HepG2 (cell line): ENCODE data around the gene CXXC5. TPM values are rescaled to one million over a fixed set of nuclear protein-coding genes. Genes with fewer than 3 reads are reported as not detected.

Experiments used
- CTCF ChIP-seq: sonication (generic); formaldehyde crosslinking; IDR thresholded peaks from 2 replicates; pipeline ENCODE4 v1.5.0; 2020; ENCODE audit warnings: mild to moderate bottlenecking, missing genetic modification reagents, moderate library complexity
- HNF1A ChIP-seq, 2 experiments: sonication (generic) in 1 of 2; formaldehyde crosslinking in 1 of 2; IDR thresholded peaks; 2 replicates each; pipeline versions ENCODE4 v1.4.0 to v1.6.1; 2016 to 2020; ENCODE audit warnings: borderline replicate concordance in 1 of 2, low read depth in 1 of 2, mild to moderate bottlenecking in 1 of 2, missing genetic modification reagents in 1 of 2
- MYC ChIP-seq: sonication (generic); formaldehyde crosslinking; IDR thresholded peaks from 2 replicates; pipeline ENCODE4 v1.9.0; 2021; ENCODE audit warnings: missing genetic modification reagents, borderline replicate concordance
- NR2F6 ChIP-seq, 2 experiments: IDR thresholded peaks; 2 replicates each; pipeline ENCODE4 v1.6.1; 2016; ENCODE audit warnings: antibody characterized with exemption in 1 of 2, mild to moderate bottlenecking in 1 of 2
- PHF21A ChIP-seq: sonication (generic); formaldehyde crosslinking; IDR thresholded peaks from 2 replicates; pipeline ENCODE4 v1.5.0; 2020; ENCODE audit warnings: mild to moderate bottlenecking, missing genetic modification reagents
- RBM39 ChIP-seq: fragments of 200-400 bp; formaldehyde crosslinking; IDR thresholded peaks from one replicate; pipeline ENCODE4 v1.6.1; 2018; ENCODE audit warnings: antibody characterized with exemption, mild to moderate bottlenecking, low read depth, low read length; ENCODE audit not compliant: poor library complexity, severe bottlenecking
- SAP130 ChIP-seq: IDR thresholded peaks from 2 replicates; pipeline ENCODE4 v1.6.1; 2016; ENCODE audit warnings: low read depth
- SCMH1 ChIP-seq: sonication (generic); formaldehyde crosslinking; IDR thresholded peaks from 2 replicates; pipeline ENCODE4 v1.9.0; 2021; ENCODE audit warnings: missing genetic modification reagents, mild to moderate bottlenecking, borderline replicate concordance
- TFAP4 ChIP-seq: sonication (generic); IDR thresholded peaks from 2 replicates; pipeline ENCODE4 v1.6.1; 2016; ENCODE audit warnings: low read depth, borderline replicate concordance
- TGIF2 ChIP-seq: IDR thresholded peaks from 2 replicates; pipeline ENCODE4 v1.6.1; 2016; ENCODE audit warnings: control low read depth, missing compliant biosample characterization
- ZMYM3 ChIP-seq: sonication (generic); formaldehyde crosslinking; IDR thresholded peaks from 2 replicates; pipeline ENCODE4 v1.5.1; 2020; ENCODE audit warnings: mild to moderate bottlenecking, missing genetic modification reagents
- ZNF276 ChIP-seq: sonication (generic); formaldehyde crosslinking; IDR thresholded peaks from 2 replicates; pipeline ENCODE4 v1.4.0; 2020; ENCODE audit warnings: mild to moderate bottlenecking, low read depth, missing genetic modification reagents
- ZNF678 ChIP-seq: sonication (generic); formaldehyde crosslinking; IDR thresholded peaks from 2 replicates; pipeline ENCODE4 v1.4.0; 2020; ENCODE audit warnings: mild to moderate bottlenecking, missing genetic modification reagents
- ZNF687 ChIP-seq: sonication (generic); formaldehyde crosslinking; IDR thresholded peaks from 2 replicates; pipeline ENCODE4 v1.5.1; 2020; ENCODE audit warnings: mild to moderate bottlenecking, missing genetic modification reagents, moderate library complexity
- polyA plus RNA-seq, 8 experiments: library from polyadenylated mRNA; depleted of rRNA in 3 of 8; stranded (reverse) in 7 of 8; unstranded in 1 of 8; fragments of >200 nt; fragmentation: Illumina TruSeq in 4 of 8; extraction: Trizol in 4 of 8; gene quantifications; 2 replicates each; pipeline versions ENCODE4 v1.2.1 to v1.2.3, GENCODE V29; 2011 to 2016; ENCODE audit warnings: low read depth in 4 of 8, missing spikeins in 1 of 8, mixed read lengths in 1 of 8; ENCODE audit not compliant: insufficient read depth in 1 of 8
- total RNA-seq, 5 experiments: library from RNA; depleted of rRNA; stranded (reverse); fragments of >200 nt; fragmentation: Illumina TruSeq; extraction: Trizol; gene quantifications; 2 replicates each; pipeline ENCODE4 v1.2.3, GENCODE V29; 2016; ENCODE audit warnings: low read depth in 1 of 5

CXXC5 gene
- total and polyA plus RNA-seq, 2 of the 13 experiments (the other 11 are each of a cell fraction or from before 2014, with no cell fraction given) = 32.3 to 33.0 TPM

GRCh38 chr5:139725073-139725830, 77.1 kb downstream of the CXXC5 start (continued):
- 0 out of 2 replicates have a peak, but pooled peaks have one; percentile 10 for TF ChIP-seq CTCF
- 0 out of 2 replicates have a peak, but pooled peaks have one; percentile 58 for TF ChIP-seq ZNF276 (CRISPR knock-in tag)
- TF ChIP-seq SCMH1 (CRISPR knock-in tag) = no peak
- peak; percentile 73 for TF ChIP-seq SAP130 (CRISPR knock-in tag)
- TF ChIP-seq NR2F6 (IDR thresholded peaks at IDR 0.05) = peak; percentile 84
- TF ChIP-seq NR2F6 (CRISPR knock-in tag; IDR thresholded peaks at IDR 0.05) = peak; percentile 94
- 0 out of 2 replicates have a peak, but pooled peaks have one; percentile 28 for TF ChIP-seq PHF21A (CRISPR knock-in tag)
- no peak for TF ChIP-seq ZNF678 (CRISPR knock-in tag)
- peak; percentile 84; the same call in 1 of the 2 replicates for TF ChIP-seq TFAP4
- TF ChIP-seq RBM39 = peak; percentile 31
- TF ChIP-seq ZNF687 (CRISPR knock-in tag) = peak; percentile 92
- no peak for TF ChIP-seq HNF1A (IDR thresholded peaks at IDR 0.05; ENCODE audit: low read depth)
- peak; percentile 57; the same call in 1 of the 2 replicates for TF ChIP-seq HNF1A (CRISPR knock-in tag; IDR thresholded peaks at IDR 0.05; ENCODE audit: borderline replicate concordance)
- TF ChIP-seq MYC (CRISPR knock-in tag) = peak; percentile 32; the same call in 1 of the 2 replicates
- peak; percentile 47; the same call in 1 of the 2 replicates for TF ChIP-seq ZMYM3 (CRISPR knock-in tag)
- no peak for TF ChIP-seq TGIF2 (CRISPR knock-in tag)
